ENCODE measurements around the gene FBXL19. TPM values are rescaled to one million over a fixed set of nuclear protein-coding genes. Genes with fewer than 3 reads are reported as not detected.
"Not testable (repeated sequence)": the region's sequence is repeated elsewhere in the genome, so short reads cannot be mapped to it uniquely, and the experiment has no call there.

The FBXL19 gene
- total RNA-seq, 1 donor: 5.4 TPM

DNA sequence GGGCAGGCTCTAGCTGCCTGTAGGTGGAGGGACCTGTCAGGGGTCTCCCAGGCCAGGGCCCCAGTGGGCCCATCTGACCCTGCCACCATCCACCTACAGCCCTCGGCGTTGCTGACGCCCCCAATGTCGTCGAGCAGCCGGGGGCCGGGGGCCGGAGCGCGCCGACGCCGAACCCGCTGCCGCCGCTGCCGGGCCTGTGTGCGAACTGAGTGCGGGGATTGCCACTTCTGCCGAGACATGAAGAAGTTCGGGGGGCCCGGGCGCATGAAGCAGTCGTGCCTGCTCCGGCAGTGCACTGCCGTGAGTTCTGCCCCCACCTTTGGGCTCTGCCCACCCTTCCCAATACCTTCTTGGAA, 2.2 kb downstream of the FBXL19 start:
- Histone ChIP-seq H3K4me1 (ENCODE audit: insufficient read depth, low read length) (peaks cover 21% of the 10 kb centered on the region), H3K27me3 (ENCODE audit: insufficient read depth, low read length) (no peaks in the 10 kb centered on the region), H3K9me3 (ENCODE audit: low read depth, low read length) (no peaks in the 10 kb centered on the region), H3K4me3 (ENCODE audit: low read length) (no peak overlapping the region)

DNA sequence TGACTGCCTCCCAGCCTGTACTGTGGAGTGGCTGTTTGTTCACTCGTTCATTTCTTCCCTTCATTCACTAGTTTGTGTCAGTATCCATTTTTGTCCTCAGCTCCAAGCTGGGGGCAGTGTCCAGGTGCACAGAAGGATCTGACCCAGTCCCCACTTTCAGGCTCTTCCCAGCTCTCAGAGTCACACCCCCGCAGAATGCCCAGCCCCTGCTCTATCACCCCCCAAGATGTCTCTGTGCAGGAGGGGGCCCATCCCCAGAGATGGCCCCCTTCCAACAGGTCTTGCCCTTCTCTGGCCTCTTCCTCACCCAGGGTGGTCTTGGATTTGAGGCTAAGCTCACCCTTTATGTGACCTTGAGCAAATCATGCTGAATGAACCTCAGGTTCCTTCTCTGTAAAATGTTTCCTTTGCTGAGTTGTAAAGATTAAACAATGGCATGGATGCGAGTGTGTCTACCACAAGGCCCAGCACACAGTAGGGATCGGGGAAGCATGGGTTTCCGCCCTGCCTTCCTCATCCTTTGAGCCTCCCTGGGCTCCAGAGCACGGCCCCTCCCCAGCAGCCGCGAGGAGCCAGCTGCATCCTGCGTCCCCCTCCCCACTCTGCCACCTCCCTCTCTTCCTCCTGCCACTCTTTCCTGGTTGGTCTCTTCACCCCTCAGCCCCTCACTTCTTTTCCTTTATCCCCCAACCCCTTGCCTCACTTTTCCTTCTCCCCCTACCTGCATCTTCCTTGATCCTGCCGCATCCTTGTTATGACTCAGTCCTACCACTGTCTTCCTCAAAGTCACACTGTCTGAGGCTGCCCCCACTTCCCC, 2.8 kb downstream of the FBXL19 start:
- H3K27me3 ChIP-seq (ENCODE audit: insufficient read depth, low read length): no peaks in the 10 kb centered on the region
- H3K4me1 ChIP-seq (ENCODE audit: insufficient read depth, low read length): peaks cover 20% of the 10 kb centered on the region
- H3K4me3 ChIP-seq (ENCODE audit: low read length): no peak overlapping the region
- H3K9me3 ChIP-seq (ENCODE audit: low read depth, low read length): no peaks in the 10 kb centered on the region

- H3K4me1 ChIP-seq (ENCODE audit: insufficient read depth, low read length): peaks cover 11% of the 10 kb centered on the region
- H3K4me3 ChIP-seq (ENCODE audit: low read length): no peak overlapping the region
- H3K9me3 ChIP-seq (ENCODE audit: low read depth, low read length): no peaks in the 10 kb centered on the region
- no peaks in the 10 kb centered on the region for H3K27me3 ChIP-seq (ENCODE audit: insufficient read depth, low read length)
These were observed 3.8 kb downstream of the FBXL19 start for GRCh38 chr16:30926937-30927788.

DNA sequence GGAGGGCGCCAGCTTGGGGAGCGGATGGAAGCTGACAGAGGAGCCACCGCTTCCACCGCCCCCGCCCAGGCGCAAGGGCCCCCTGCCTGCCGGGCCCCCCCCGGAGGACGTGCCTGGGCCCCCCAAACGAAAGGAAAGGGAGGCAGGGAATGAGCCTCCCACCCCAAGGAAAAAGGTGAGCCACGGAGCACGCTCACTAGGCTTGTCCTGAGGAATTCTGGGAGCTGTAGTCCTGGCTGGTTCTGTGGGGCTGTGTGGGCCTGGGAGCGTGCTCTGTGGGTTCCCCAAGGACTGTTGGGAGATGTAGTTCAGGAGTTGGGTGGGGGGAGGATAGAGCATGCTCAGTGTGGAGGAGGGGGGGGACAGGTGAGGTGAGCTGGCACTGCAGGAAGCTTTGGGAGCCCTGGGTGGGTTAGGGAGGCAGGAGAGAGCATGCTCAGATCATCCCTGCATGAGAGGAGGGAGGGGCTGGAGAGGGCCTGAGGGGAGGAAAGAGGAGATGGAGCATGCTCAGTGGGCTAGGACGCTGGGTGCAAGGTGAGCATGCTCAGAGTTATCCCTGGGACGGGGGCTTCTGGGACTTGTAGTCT, 4.5 kb downstream of the FBXL19 start:
- no peaks in the 10 kb centered on the region for H3K9me3 ChIP-seq (ENCODE audit: low read depth, low read length)
- no peak overlapping the region for H3K4me3 ChIP-seq (ENCODE audit: low read length)
- peaks cover 10% of the 10 kb centered on the region for H3K4me1 ChIP-seq (ENCODE audit: insufficient read depth, low read length)

GRCh38 chr16:30928390-30928789, 5.0 kb downstream of the FBXL19 start:
- H3K9me3 ChIP-seq (ENCODE audit: low read depth, low read length): no peaks in the 10 kb centered on the region
- H3K27me3 ChIP-seq (ENCODE audit: insufficient read depth, low read length): no peaks in the 10 kb centered on the region
- H3K4me1 ChIP-seq (ENCODE audit: insufficient read depth, low read length): peaks cover 10% of the 10 kb centered on the region
- no peak overlapping the region for H3K4me3 ChIP-seq (ENCODE audit: low read length)

More for the DNA sequence above, 4.5 kb downstream of the FBXL19 start:
- no peaks in the 10 kb centered on the region for H3K27me3 ChIP-seq (ENCODE audit: insufficient read depth, low read length)

GRCh38 chr16:30929167-30929566, 5.8 kb downstream of the FBXL19 start:
- Histone ChIP-seq H3K27me3 (ENCODE audit: insufficient read depth, low read length) (no peaks in the 10 kb centered on the region), H3K9me3 (ENCODE audit: low read depth, low read length) (no peaks in the 10 kb centered on the region), H3K4me1 (ENCODE audit: insufficient read depth, low read length) (peaks cover 8% of the 10 kb centered on the region), H3K4me3 (ENCODE audit: low read length) (no peak overlapping the region)

DNA sequence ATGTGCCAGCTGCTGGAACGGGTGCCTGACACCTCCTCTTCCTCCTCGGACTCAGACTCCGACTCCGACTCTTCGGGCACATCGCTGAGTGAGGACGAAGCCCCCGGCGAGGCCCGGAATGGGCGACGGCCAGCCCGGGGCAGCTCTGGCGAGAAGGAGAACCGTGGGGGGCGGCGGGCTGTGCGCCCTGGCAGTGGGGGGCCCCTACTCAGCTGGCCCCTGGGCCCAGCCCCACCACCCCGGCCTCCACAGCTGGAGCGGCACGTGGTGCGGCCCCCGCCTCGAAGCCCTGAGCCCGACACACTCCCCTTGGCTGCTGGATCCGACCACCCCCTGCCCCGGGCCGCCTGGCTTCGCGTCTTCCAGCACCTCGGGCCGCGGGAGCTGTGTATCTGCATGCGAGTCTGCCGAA, 6.8 kb downstream of the FBXL19 start:
- H3K27me3 ChIP-seq (ENCODE audit: insufficient read depth, low read length): no peaks in the 10 kb centered on the region
- no peaks in the 10 kb centered on the region for H3K9me3 ChIP-seq (ENCODE audit: low read depth, low read length)
- no peak overlapping the region for H3K4me3 ChIP-seq (ENCODE audit: low read length)
- H3K4me1 ChIP-seq (ENCODE audit: insufficient read depth, low read length): peaks cover 7% of the 10 kb centered on the region

GRCh38 chr16:30931068-30931650, 7.8 kb downstream of the FBXL19 start:
- Histone ChIP-seq H3K27me3 (ENCODE audit: insufficient read depth, low read length) (no peaks in the 10 kb centered on the region), H3K4me1 (ENCODE audit: insufficient read depth, low read length) (peaks cover 7% of the 10 kb centered on the region), H3K4me3 (ENCODE audit: low read length) (no peak overlapping the region), H3K9me3 (ENCODE audit: low read depth, low read length) (no peaks in the 10 kb centered on the region)

- Histone ChIP-seq H3K4me3 (ENCODE audit: low read length) (no peak overlapping the region), H3K4me1 (ENCODE audit: insufficient read depth, low read length) (peaks cover 16% of the 10 kb centered on the region)
These were observed 11.6 kb downstream of the FBXL19 start for GRCh38 chr16:30934827-30935557.

GRCh38 chr16:30937692-30938091, 14.3 kb downstream of the FBXL19 start:
- Histone ChIP-seq H3K4me1 (ENCODE audit: insufficient read depth, low read length) (peaks cover 26% of the 10 kb centered on the region), H3K4me3 (ENCODE audit: low read length) (no peak overlapping the region), H3K27me3 (ENCODE audit: insufficient read depth, low read length) (no peaks in the 10 kb centered on the region), H3K9me3 (ENCODE audit: low read depth, low read length) (no peaks in the 10 kb centered on the region)

More at GRCh38 chr16:30934827-30935557, 11.6 kb downstream of the FBXL19 start:
- H3K9me3 ChIP-seq (ENCODE audit: low read depth, low read length): no peaks in the 10 kb centered on the region
- H3K27me3 ChIP-seq (ENCODE audit: insufficient read depth, low read length): no peaks in the 10 kb centered on the region

GRCh38 chr16:30939571-30939970, 16.2 kb downstream of the FBXL19 start:
- peaks cover 28% of the 10 kb centered on the region for H3K4me1 ChIP-seq (ENCODE audit: insufficient read depth, low read length)
- not testable (repeated sequence) for H3K27me3 ChIP-seq (ENCODE audit: insufficient read depth, low read length); H3K4me3 ChIP-seq (ENCODE audit: low read length); H3K9me3 ChIP-seq (ENCODE audit: low read depth, low read length)

GRCh38 chr16:30941600-30942425, 18.4 kb downstream of the FBXL19 start:
- H3K4me1 ChIP-seq (ENCODE audit: insufficient read depth, low read length): peaks cover 23% of the 10 kb centered on the region
- no peaks in the 10 kb centered on the region for H3K9me3 ChIP-seq (ENCODE audit: low read depth, low read length)
- H3K27me3 ChIP-seq (ENCODE audit: insufficient read depth, low read length): no peaks in the 10 kb centered on the region
- H3K4me3 ChIP-seq (ENCODE audit: low read length): no peak overlapping the region

DNA sequence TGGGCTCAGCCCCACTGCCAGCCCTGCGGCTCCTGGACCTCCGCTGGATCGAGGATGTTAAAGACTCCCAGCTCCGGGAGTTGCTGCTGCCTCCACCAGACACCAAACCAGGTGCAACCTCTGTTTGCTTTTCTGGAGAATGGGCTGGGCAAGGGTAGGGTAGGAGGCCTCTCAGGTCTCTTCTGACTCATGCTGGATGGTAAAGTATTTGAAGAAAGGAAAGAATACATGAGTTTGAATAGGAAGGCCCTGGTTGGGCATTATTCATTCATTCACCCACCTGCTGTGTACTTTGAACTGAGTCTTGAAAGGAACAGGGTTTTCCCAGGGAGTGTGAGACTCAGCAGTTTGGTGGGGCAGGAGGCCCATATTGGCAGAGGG, 19.0 kb downstream of the FBXL19 start:
- no peak overlapping the region for H3K4me3 ChIP-seq (ENCODE audit: low read length)
- no peaks in the 10 kb centered on the region for H3K27me3 ChIP-seq (ENCODE audit: insufficient read depth, low read length)
- no peaks in the 10 kb centered on the region for H3K9me3 ChIP-seq (ENCODE audit: low read depth, low read length)
- peaks cover 21% of the 10 kb centered on the region for H3K4me1 ChIP-seq (ENCODE audit: insufficient read depth, low read length)

DNA sequence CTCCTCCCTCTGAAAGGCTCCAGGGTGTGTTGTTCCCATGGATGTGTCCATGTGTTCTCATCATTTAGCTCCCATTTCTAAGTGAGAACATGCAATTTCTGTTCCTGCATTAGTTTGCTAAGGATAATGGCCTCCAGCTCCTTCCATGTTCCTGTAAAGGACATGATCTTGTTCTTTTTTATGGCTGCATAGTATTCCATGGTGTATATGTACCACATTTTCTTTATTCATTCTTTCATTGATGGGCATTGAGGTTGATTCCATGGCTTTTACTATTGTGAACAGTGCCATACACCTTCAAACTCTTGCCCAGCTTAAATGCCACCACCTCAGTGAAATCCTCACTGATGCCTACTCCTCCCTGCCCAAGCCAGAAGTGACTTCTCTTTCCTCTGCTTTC, 21.0 kb downstream of the FBXL19 start:
- peaks cover 21% of the 10 kb centered on the region for H3K4me1 ChIP-seq (ENCODE audit: insufficient read depth, low read length)
- H3K27me3 ChIP-seq (ENCODE audit: insufficient read depth, low read length): no peaks in the 10 kb centered on the region
- H3K4me3 ChIP-seq (ENCODE audit: low read length): no peak overlapping the region
- no peaks in the 10 kb centered on the region for H3K9me3 ChIP-seq (ENCODE audit: low read depth, low read length)
